Measurements from ENCODE around the gene UIMC1. TPM values are rescaled to one million over a fixed set of nuclear protein-coding genes. Genes with fewer than 3 reads are reported as not detected.

The UIMC1 gene
- total RNA-seq, 1 experiment from 2014 or later: 20.7 TPM

- intact Hi-C loops (cut with micrococcal nuclease): no loop called here
- Histone ChIP-seq H3K4me1 (ENCODE audit: insufficient read depth, low read length) (no peaks in the 10 kb centered on the region), H3K27ac (ENCODE audit: low read length) (no peak overlapping the region), H3K36me3 (ENCODE audit: low read depth, low read length) (no peaks in the 10 kb centered on the region), H3K9ac (ENCODE audit: low read length) (no peak overlapping the region), H3K79me2 (ENCODE audit: low read length) (no peaks in the 10 kb centered on the region), H3K9me2 (replicated peaks; ENCODE audit: low read length) (no peaks in the 10 kb centered on the region), H3K4me2 (ENCODE audit: low read length) (no peak overlapping the region), H4K20me1 (ENCODE audit: low read length) (no peaks in the 10 kb centered on the region), H3F3A (ENCODE audit: low read length, unreplicated experiment) (no peaks in the 10 kb centered on the region), H3K9me3 (ENCODE audit: low read length) (no peaks in the 10 kb centered on the region), H3K27me3 (ENCODE audit: low read length) (no peaks in the 10 kb centered on the region; the same call in 1 of the 2 replicates), H3K4me3 (ENCODE audit: low read length) (no peak overlapping the region), H2AFZ (ENCODE audit: low read length) (no peak overlapping the region)
- BruUV-seq (replicated peaks): no TSS peak
- CTCF ChIA-PET: no interaction called here
- ATAC-seq: no peak
- TF ChIP-seq CTCF (conservative IDR thresholded peaks at IDR 0.05; ENCODE audit: low read depth, low read length) (no peak), EZH2phosphoT487 (IDR thresholded peaks at IDR 0.05; ENCODE audit: borderline replicate concordance, low read length) (no peak), EZH2 (IDR thresholded peaks at IDR 0.05; ENCODE audit: low read length, unreplicated experiment) (no peak)
- POLR2A ChIA-PET (ENCODE audit: unreplicated experiment): no interaction called here
- no peak for DNase-seq
Observed at GRCh38 chr5:176888016-176888864, 118.3 kb downstream of the UIMC1 start.

GRCh38 chr5:176887252-176887849 lies 119.2 kb downstream of the UIMC1 start:
- no peaks in the 10 kb centered on the region for H4K20me1 ChIP-seq (ENCODE audit: low read length)
- CTCF ChIA-PET: no interaction called here
- H3K9me3 ChIP-seq (ENCODE audit: low read length): no peaks in the 10 kb centered on the region
- H3F3A ChIP-seq (ENCODE audit: low read length, unreplicated experiment): no peaks in the 10 kb centered on the region
- TF ChIP-seq EZH2phosphoT487 (IDR thresholded peaks at IDR 0.05; ENCODE audit: borderline replicate concordance, low read length) (no peak), CTCF (conservative IDR thresholded peaks at IDR 0.05; ENCODE audit: low read depth, low read length) (no peak; the same call in 1 of the 2 replicates), EZH2 (IDR thresholded peaks at IDR 0.05; ENCODE audit: low read length, unreplicated experiment) (no peak)
- H3K4me1 ChIP-seq (ENCODE audit: insufficient read depth, low read length): no peaks in the 10 kb centered on the region
- no peaks in the 10 kb centered on the region for H3K79me2 ChIP-seq (ENCODE audit: low read length)
- intact Hi-C loops (cut with micrococcal nuclease): no loop called here
- no peaks in the 10 kb centered on the region for H3K27me3 ChIP-seq (ENCODE audit: low read length)
- BruUV-seq (replicated peaks): no TSS peak
- H3K9me2 ChIP-seq (replicated peaks; ENCODE audit: low read length): no peaks in the 10 kb centered on the region
- POLR2A ChIA-PET (ENCODE audit: unreplicated experiment): no interaction called here
- no peak overlapping the region for H2AFZ ChIP-seq (ENCODE audit: low read length)
- no peak overlapping the region for H3K4me2 ChIP-seq (ENCODE audit: low read length)
- H3K36me3 ChIP-seq (ENCODE audit: low read depth, low read length): no peaks in the 10 kb centered on the region
- H3K27ac ChIP-seq (ENCODE audit: low read length): no peak overlapping the region
- H3K9ac ChIP-seq (ENCODE audit: low read length): no peak overlapping the region
- ATAC-seq: no peak
- no peak for DNase-seq
- no peak overlapping the region for H3K4me3 ChIP-seq (ENCODE audit: low read length)

Data from PC-3 (cell line).